Activated CD8-positive, alpha-beta memory T cell treated with anti-CD3 and anti-CD28 coated beads for 36 hours (primary cell): ENCODE results near the gene MMP25. TPM values are rescaled to one million over a fixed set of nuclear protein-coding genes. Genes with fewer than 3 reads are reported as not detected.
"Not testable (repeated sequence)": the region's sequence is repeated elsewhere in the genome, so short reads cannot be mapped to it uniquely, and the experiment has no call there.

Experiments
- CTCF ChIA-PET: fragments of 350-600 bp; sonication (Branson Sonifier 250); formaldehyde crosslinking; loops from one replicate; lab custom pipeline; 2021; ENCODE audit warnings: antibody characterized with exemption; lab: Charles Lee
- POLR2A ChIA-PET: fragments of 350-600 bp; sonication (Branson Sonifier 250); formaldehyde crosslinking; loops from one replicate; lab custom pipeline; 2021; ENCODE audit warnings: antibody characterized with exemption; lab: Charles Lee
- total RNA-seq, 2 experiments: library from RNA; stranded (reverse); gene quantifications; one replicate each; pipeline ENCODE4 v1.2.3, GENCODE V29; 2021

The MMP25 gene
- total RNA-seq, 2 experiments from 2014 or later: 1.3 to 2.2 TPM

DNA sequence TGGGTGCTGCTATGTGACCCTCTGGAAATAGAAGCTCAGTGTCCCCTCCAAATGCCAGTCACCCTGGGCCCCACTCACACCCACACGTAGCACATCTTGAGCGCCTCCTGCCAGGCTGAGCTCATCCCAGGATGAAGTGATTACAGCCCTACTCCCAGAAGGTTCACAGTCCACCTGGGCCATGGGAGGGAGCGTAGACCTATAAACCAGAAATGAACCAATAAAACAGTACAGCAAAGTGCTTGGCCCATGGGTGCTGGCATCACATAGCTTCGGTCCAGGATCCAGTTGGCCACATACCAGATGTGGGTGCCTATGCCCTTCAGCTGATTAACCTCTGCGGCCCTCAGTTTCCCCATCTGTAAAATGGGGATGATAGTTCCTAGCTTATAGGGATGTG is 7.5 kb upstream of the MMP25 start:
- POLR2A ChIA-PET: interaction anchor here (0.5 to 2.6 kb wide), 4 partner anchors 9 to 263 kb away, joined by 3 to 6 read pairs (median 4); no protein-coding TSS in a partner anchor
- CTCF ChIA-PET: interaction anchor here (1.2 to 1.8 kb wide), 5 partner anchors 10 to 91 kb away, joined by 3 to 13 read pairs (median 6); no protein-coding TSS in a partner anchor

- ChIA-PET CTCF (interaction anchor here (0.6 to 6.9 kb wide), 7 partner anchors 8 to 300 kb away, joined by 3 to 30 read pairs (median 4); no protein-coding TSS in a partner anchor), POLR2A (interaction anchor here (0.6 kb wide), 1 partner anchor 75 kb away, joined by 7 read pairs; no protein-coding TSS in a partner anchor)
Observed at GRCh38 chr16:3042376-3042775, 4.0 kb upstream of the MMP25 start.

GRCh38 chr16:3044708-3045107 is 1.7 kb upstream of the MMP25 start:
- CTCF ChIA-PET: interaction anchor here (0.9 to 6.9 kb wide), 3 partner anchors 13 to 80 kb away, joined by 7 to 30 read pairs (median 8); no protein-coding TSS in a partner anchor
- POLR2A ChIA-PET: interaction anchor here (0.7 to 0.9 kb wide), 2 partner anchors 14 to 17 kb away, joined by 3 to 5 read pairs; no protein-coding TSS in a partner anchor

- POLR2A ChIA-PET: interaction anchor here (0.6 to 0.9 kb wide), 2 partner anchors 19 to 22 kb away, joined by 4 to 7 read pairs; partner anchors contain the start of gene IL32
Observed at GRCh38 chr16:3046641-3047386, 453 bp downstream of the MMP25 start.

GRCh38 chr16:3047387-3047720 is 993 bp downstream of the MMP25 start:
- ChIA-PET CTCF (interaction anchor here (0.8 to 3.8 kb wide), 6 partner anchors 10 to 103 kb away, joined by 3 to 35 read pairs (median 4); no protein-coding TSS in a partner anchor), POLR2A (interaction anchor here (0.6 to 0.9 kb wide), 2 partner anchors 18 to 22 kb away, joined by 4 to 7 read pairs; partner anchors contain the start of gene IL32)

More at GRCh38 chr16:3046641-3047386, 453 bp downstream of the MMP25 start:
- CTCF ChIA-PET: interaction anchor here (0.8 to 3.8 kb wide), 5 partner anchors 11 to 19 kb away, joined by 4 to 35 read pairs (median 5); no protein-coding TSS in a partner anchor

- POLR2A ChIA-PET: interaction anchor here (0.6 kb wide), 1 partner anchor 45 kb away, joined by 8 read pairs; no protein-coding TSS in a partner anchor
- CTCF ChIA-PET: interaction anchor here (1.0 to 3.8 kb wide), 4 partner anchors 8 to 46 kb away, joined by 4 to 35 read pairs (median 14); no protein-coding TSS in a partner anchor
Observed at GRCh38 chr16:3049921-3050481, 3.6 kb downstream of the MMP25 start.

GRCh38 chr16:3050487-3050886 is 4.1 kb downstream of the MMP25 start:
- ChIA-PET CTCF (interaction anchor here (3.1 kb wide), 1 partner anchor 8 kb away, joined by 13 read pairs; no protein-coding TSS in a partner anchor), POLR2A (no interaction called here)

- CTCF ChIA-PET: interaction anchor here (0.7 to 3.1 kb wide), 7 partner anchors 7 to 79 kb away, joined by 3 to 13 read pairs (median 4); no protein-coding TSS in a partner anchor
- POLR2A ChIA-PET: interaction anchor here (0.5 kb wide), 1 partner anchor 1993 kb away, joined by 4 read pairs; no protein-coding TSS in a partner anchor
Observed at GRCh38 chr16:3051009-3051408, 4.6 kb downstream of the MMP25 start.

GRCh38 chr16:3051494-3051893 is 5.1 kb downstream of the MMP25 start:
- CTCF ChIA-PET: interaction anchor here (0.7 to 2.1 kb wide), 7 partner anchors 13 to 78 kb away, joined by 3 to 8 read pairs (median 4); no protein-coding TSS in a partner anchor
- POLR2A ChIA-PET: interaction anchor here (0.5 to 0.9 kb wide), 3 partner anchors 13 to 1994 kb away, joined by 3 to 6 read pairs (median 4); partner anchors contain the start of gene IL32

DNA sequence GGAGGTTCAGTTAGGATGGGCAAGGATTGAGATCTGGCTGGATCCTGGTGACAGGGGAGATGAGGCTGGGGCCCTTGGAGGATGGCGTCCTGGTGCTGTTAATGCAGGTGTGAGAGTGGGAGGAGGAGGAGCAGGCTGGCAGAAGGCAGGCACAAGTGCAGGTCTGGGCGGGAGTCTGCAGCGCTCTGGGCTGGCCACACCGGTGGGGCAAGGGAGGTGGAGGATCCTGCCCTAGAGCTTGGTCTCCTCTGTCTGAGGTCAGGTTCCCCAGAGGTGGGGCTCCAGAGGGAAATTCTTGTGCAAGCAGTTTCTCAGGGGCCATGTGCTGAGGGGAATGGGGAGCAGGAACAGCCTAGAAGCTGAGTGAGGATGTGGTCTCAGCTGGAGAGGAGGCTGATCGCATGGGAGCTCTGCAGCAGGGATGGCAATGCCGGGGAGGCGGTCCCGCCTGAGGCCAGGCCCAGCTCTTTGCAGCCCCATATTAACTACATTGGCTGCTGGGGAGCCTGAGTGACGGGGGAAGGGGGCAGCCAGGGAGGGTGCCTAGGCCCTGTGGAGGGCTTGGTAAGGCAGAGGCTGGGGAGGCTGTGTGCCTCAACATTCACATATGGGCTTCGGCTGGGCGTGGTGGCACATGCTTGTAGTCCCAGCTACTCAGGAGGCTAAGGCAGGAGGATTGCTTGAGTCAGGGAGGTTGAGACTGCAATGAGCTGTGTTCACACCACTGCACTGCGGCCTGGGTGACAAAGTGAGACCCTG is 6.4 kb downstream of the MMP25 start:
- CTCF ChIA-PET: interaction anchor here (2.1 kb wide), 1 partner anchor 21 kb away, joined by 8 read pairs; no protein-coding TSS in a partner anchor
- POLR2A ChIA-PET: not testable (repeated sequence)

- CTCF ChIA-PET, POLR2A ChIA-PET: not testable (repeated sequence)
Observed at GRCh38 chr16:3053330-3053710, 7.0 kb downstream of the MMP25 start.

DNA sequence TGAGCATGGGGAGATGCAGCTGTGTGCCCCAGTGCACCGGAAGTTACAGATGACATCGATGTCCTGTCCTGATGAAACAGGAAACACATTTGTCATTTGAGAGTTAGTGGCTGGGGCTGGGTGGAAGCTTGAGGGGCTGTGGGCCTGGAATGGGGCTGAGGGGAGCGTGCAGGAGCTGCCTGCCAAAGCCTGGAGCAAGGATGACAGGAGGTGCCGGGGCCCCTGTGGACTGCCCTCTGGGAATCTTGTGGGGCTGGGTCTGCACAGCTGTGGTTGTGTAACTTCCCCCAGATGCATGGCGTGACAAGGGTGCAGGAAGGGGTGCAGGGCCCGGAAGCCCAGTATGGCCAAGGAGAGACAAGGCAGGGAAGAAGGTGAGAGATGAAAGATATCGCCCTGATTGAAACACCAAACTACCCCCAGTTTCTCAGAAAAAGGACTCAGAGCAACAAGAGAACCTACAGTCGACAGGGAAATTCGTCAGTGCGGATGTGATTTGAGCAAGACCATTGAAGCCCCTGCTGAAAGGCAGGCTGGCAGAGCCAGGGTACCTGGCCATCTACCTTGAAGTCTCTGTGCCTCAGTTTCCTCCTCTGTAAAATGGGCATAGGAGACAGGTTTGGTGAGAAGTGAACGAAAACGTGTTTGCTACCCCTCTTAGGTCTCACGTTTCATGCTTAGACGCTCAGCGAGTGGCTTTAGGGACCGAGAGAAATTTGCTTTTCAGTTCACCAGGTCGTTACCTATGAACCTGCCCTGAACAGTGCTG is 8.8 kb downstream of the MMP25 start:
- POLR2A ChIA-PET: no interaction called here
- CTCF ChIA-PET: interaction anchor here (0.8 to 5.4 kb wide), 4 partner anchors 23 to 79 kb away, joined by 3 to 72 read pairs (median 4); partner anchors contain the start of gene ZNF213

DNA sequence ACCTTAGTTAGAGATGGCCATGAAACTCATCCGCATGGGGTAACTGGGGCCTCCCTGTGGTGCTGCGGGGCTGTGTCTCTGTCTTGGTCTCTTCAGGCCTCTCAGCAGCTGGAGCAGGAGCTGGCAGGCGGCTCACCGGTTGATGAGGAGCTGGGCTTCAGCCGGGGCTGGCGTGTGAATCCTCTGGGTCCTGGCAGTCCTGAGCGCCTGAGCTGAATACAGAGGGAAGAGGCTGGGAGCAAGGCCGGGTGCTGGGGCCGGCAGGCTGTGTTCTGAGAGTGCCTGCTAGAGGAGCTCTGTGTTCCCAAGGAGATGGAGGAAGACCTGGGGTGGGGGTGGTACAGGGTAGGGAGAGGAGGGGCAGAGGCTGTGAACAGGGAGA is 9.4 kb downstream of the MMP25 start:
- POLR2A ChIA-PET: not testable (repeated sequence)
- CTCF ChIA-PET: interaction anchor here (0.9 to 5.4 kb wide), 6 partner anchors 25 to 116 kb away, joined by 3 to 72 read pairs (median 4); partner anchors contain the start of gene ZNF213

GRCh38 chr16:3056336-3057180 is 10.2 kb downstream of the MMP25 start:
- CTCF ChIA-PET: interaction anchor here (0.6 to 5.4 kb wide), 7 partner anchors 19 to 115 kb away, joined by 3 to 72 read pairs (median 3); no protein-coding TSS in a partner anchor
- POLR2A ChIA-PET: no interaction called here

DNA sequence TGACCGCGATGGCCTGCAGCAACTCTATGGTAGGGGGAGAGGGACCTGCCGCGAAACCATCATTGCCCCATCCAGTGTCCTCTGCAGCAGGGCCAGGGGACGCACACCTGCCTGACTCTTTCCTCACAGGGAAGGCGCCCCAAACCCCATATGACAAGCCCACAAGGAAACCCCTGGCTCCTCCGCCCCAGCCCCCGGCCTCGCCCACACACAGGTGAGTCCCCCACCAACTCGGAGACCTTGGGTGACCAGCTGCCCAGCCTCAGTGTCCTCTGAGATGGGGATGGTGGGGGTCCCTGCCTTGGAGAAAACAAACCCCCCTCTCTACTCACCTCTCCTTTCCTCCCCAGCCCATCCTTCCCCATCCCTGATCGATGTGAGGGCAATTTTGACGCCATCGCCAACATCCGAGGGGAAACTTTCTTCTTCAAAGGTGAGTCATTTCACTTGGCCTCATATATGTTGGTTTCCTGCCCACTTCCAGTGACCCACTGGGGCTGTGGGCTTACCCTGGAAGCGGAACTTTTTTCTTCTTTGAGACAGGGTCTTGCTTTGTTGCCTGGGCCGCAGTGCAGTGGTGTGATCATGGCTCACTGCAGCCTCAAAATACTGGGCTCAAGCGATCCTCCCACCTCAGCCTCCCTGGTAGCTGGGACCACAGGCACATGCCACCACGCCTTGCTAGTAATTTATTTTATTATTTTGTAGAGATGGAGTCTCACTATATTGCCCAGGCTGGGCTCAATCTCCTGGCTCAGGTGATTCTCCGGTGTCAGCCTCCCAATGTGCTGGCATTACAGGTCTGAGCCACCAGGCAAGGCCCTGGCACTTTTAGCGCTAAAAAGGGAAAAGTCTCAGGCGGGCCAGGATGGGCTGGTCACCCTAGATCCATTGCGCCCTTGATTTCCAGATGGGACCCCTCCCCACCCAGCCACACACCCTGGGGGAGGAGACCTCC is 11.1 kb downstream of the MMP25 start:
- ChIA-PET CTCF (interaction anchor here (1.0 to 5.4 kb wide), 15 partner anchors 8 to 92 kb away, joined by 3 to 72 read pairs (median 11); partner anchors contain the start of gene ZSCAN10), POLR2A (interaction anchor here (1.3 to 1.5 kb wide), 3 partner anchors 10 to 77 kb away, joined by 5 to 9 read pairs (median 9); partner anchors contain the start of gene ZNF213)
